Measurements from ENCODE around the gene TBC1D20. TPM values are rescaled to one million over a fixed set of nuclear protein-coding genes. Genes with fewer than 3 reads are reported as not detected.

Gene TBC1D20
- total and polyA plus RNA-seq, 7 experiments from 2014 or later: 19.9 to 45.7 (median 26.6) TPM

DNA sequence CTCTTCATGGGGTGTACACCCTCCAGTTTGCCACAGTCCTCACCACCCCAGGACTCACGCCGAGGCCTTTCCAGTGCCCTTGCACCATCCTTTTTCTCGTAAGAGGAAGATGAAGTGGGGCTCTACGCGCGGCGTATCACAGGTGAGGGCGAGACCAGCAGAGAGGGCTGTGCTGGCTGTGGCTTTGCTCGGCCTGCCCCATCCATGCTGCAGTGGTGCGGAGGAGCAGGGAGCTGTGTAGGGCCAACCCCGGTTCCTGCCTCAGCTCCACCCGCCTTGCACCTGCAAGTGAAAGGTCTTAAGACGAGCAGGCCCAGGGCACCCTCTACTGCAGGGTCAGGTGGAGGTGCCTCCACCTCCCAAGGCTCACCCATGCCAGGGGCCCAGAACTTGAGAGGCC lies 30.1 kb downstream of the TBC1D20 start:
- H3K4me1 ChIP-seq (ENCODE audit: control insufficient read depth in 2 of 2, insufficient read depth in 2 of 2, low read length in 2 of 2): peaks cover 18 to 23% of the 10 kb centered on the region in 2 donors
- peak overlapping the region in 4 of 9 donors; percentile 9 to 88 (median 38) for H3K27ac Mint-ChIP-seq

DNA sequence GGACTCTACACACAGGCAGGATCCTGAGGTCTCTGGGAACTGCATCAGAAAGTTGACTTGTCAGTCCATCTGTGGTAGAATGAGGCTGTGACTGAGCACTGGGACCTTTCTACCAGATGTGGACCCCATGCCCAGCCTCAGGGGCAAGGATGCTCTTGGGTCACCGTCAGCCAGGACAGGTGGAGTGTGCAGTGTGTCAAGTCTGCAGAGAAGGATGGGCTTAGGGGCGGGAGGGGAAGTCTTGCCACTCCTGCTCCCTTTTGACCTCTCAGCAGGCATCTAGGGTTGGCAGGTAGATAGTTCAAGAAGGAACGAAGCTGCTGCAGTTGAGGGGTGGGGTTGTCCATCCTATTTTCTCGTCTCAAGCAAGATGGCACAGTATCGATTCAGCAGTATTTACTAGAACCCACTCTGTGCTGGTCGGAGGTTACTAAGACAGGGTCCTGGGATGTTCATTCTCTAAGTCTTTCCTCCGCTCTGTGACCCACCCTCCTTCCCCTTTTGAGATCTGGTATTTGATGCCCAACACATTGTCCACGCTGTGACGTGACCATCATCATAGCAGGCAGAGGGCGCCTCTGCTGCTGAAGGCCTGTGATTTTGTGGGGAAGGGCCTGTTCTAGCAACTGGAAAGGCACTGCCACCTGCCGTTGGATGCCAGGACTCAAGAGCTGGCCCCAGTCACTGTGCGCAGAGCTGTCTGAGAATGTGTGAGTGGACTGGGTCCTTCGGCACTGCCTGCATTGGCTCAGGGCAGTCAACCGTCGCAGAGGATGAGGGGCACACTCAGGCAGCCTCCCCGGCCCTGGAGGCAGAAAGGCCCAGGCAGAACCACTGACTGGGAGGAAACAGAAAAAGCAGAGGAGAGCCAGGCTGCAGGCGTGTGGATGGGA lies 31.1 kb downstream of the TBC1D20 start:
- no peak overlapping the region for H3K4me3 ChIP-seq (ENCODE audit: low read length)
- Mint-ChIP-seq H3K27ac (peak overlapping the region in 7 of 9 donors; percentile 17 to 88 (median 72)), H3K36me3 (peaks cover 0 to 46% (median 18%) of the 10 kb centered on the region in 5 donors), H3K27me3 (no peaks in the 10 kb centered on the region), H3K4me1 (peaks cover 27 to 57% (median 45%) of the 10 kb centered on the region in 7 donors), H3K9me3 (no peaks in the 10 kb centered on the region), H3K4me3 (no peak overlapping the region)
- H3K27ac ChIP-seq (ENCODE audit: low read depth, low read length): no peak overlapping the region
- peak; percentile 65 for ATAC-seq
- intact Hi-C loops (cut with micrococcal nuclease): loop anchor here (1.0 kb wide), 2 partner anchors 48 to 77 kb away; no protein-coding TSS in a partner anchor
- ChIA-PET POLR2A (interaction anchor here (1.2 kb wide), 1 partner anchor 23 kb away, joined by 5 read pairs; no protein-coding TSS in a partner anchor), CTCF (interaction anchor here (0.5 to 2.6 kb wide), 3 partner anchors 20 to 106 kb away, joined by 3 to 15 read pairs (median 5); no protein-coding TSS in a partner anchor)
- peaks cover 0 to 73% (median 3%) of the 10 kb centered on the region in 3 experiments for H3K36me3 ChIP-seq (ENCODE audit: control insufficient read depth in 2 of 3, insufficient read depth in 3 of 3, low read length in 3 of 3)
- H3K4me1 ChIP-seq (ENCODE audit: control insufficient read depth in 2 of 2, insufficient read depth in 2 of 2, low read length in 2 of 2): peaks cover 17 to 21% of the 10 kb centered on the region in 2 donors
- no peaks in the 10 kb centered on the region for H3K9me3 ChIP-seq (ENCODE audit: control insufficient read depth in 2 of 3, low read length in 3 of 3)
- no peaks in the 10 kb centered on the region for H3K27me3 ChIP-seq (ENCODE audit: control insufficient read depth in 2 of 2, insufficient read depth in 2 of 2, low read length in 2 of 2)
- peak in 7 of 9 donors; percentile 25 to 47 (median 29) for DNase-seq

More for the DNA sequence above, 30.1 kb downstream of the TBC1D20 start:
- no peak for DNase-seq
- H3K4me3 Mint-ChIP-seq: no peak overlapping the region
- intact Hi-C loops (cut with micrococcal nuclease): loop anchor here in 1 of 2 donors (2.0 kb wide), 1 partner anchor 23 kb away; the partner anchor contains the start of gene RBCK1
- peaks cover 0 to 49% (median 18%) of the 10 kb centered on the region in 5 donors for H3K36me3 Mint-ChIP-seq
- Histone ChIP-seq H3K36me3 (ENCODE audit: control insufficient read depth in 2 of 3, insufficient read depth in 3 of 3, low read length in 3 of 3) (peaks cover 0 to 75% (median 3%) of the 10 kb centered on the region in 3 experiments), H3K27ac (ENCODE audit: low read depth, low read length) (no peak overlapping the region), H3K9me3 (ENCODE audit: control insufficient read depth in 2 of 3, low read length in 3 of 3) (no peaks in the 10 kb centered on the region), H3K27me3 (ENCODE audit: control insufficient read depth in 2 of 2, insufficient read depth in 2 of 2, low read length in 2 of 2) (no peaks in the 10 kb centered on the region), H3K4me3 (ENCODE audit: low read length) (no peak overlapping the region)
- CTCF ChIA-PET: interaction anchor here (2.6 kb wide), 1 partner anchor 77 kb away, joined by 15 read pairs; no protein-coding TSS in a partner anchor
- ATAC-seq: no peak
- H3K27me3 Mint-ChIP-seq: no peaks in the 10 kb centered on the region
- POLR2A ChIA-PET: interaction anchor here (1.2 kb wide), 1 partner anchor 22 kb away, joined by 5 read pairs; no protein-coding TSS in a partner anchor
- no peaks in the 10 kb centered on the region for H3K9me3 Mint-ChIP-seq
- peaks cover 30 to 53% (median 50%) of the 10 kb centered on the region in 7 donors for H3K4me1 Mint-ChIP-seq

GRCh38 chr20:430091-430999 lies 32.0 kb downstream of the TBC1D20 start:
- intact Hi-C loops (cut with micrococcal nuclease): no loop called here
- H3K27me3 Mint-ChIP-seq: no peaks in the 10 kb centered on the region
- peaks cover 0 to 40% (median 13%) of the 10 kb centered on the region in 5 donors for H3K36me3 Mint-ChIP-seq
- Histone ChIP-seq H3K4me1 (ENCODE audit: control insufficient read depth in 2 of 2, insufficient read depth in 2 of 2, low read length in 2 of 2) (peaks cover 17 to 21% of the 10 kb centered on the region in 2 donors), H3K4me3 (ENCODE audit: low read length) (no peak overlapping the region), H3K27me3 (ENCODE audit: control insufficient read depth in 2 of 2, insufficient read depth in 2 of 2, low read length in 2 of 2) (no peaks in the 10 kb centered on the region), H3K36me3 (ENCODE audit: control insufficient read depth in 2 of 3, insufficient read depth in 3 of 3, low read length in 3 of 3) (peaks cover 0 to 68% (median 0%) of the 10 kb centered on the region in 3 experiments), H3K9me3 (ENCODE audit: control insufficient read depth in 2 of 3, low read length in 3 of 3) (no peaks in the 10 kb centered on the region), H3K27ac (ENCODE audit: low read depth, low read length) (no peak overlapping the region)
- no peak overlapping the region for H3K4me3 Mint-ChIP-seq
- POLR2A ChIA-PET: no interaction called here
- peak overlapping the region in 2 of 9 donors; percentile 29 to 47 for H3K27ac Mint-ChIP-seq
- H3K4me1 Mint-ChIP-seq: peaks cover 21 to 51% (median 36%) of the 10 kb centered on the region in 7 donors
- CTCF ChIA-PET: interaction anchor here (2.6 kb wide), 1 partner anchor 75 kb away, joined by 15 read pairs; no protein-coding TSS in a partner anchor
- no peak for DNase-seq
- no peak for ATAC-seq
- no peaks in the 10 kb centered on the region for H3K9me3 Mint-ChIP-seq

- intact Hi-C loops (cut with micrococcal nuclease): no loop called here
- H3K4me3 ChIP-seq (ENCODE audit: low read length): no peak overlapping the region
- ATAC-seq (no peak), DNase-seq (no peak)
- peaks cover 0 to 66% (median 0%) of the 10 kb centered on the region in 3 experiments for H3K36me3 ChIP-seq (ENCODE audit: control insufficient read depth in 2 of 3, insufficient read depth in 3 of 3, low read length in 3 of 3)
- no peaks in the 10 kb centered on the region for H3K27me3 ChIP-seq (ENCODE audit: control insufficient read depth in 2 of 2, insufficient read depth in 2 of 2, low read length in 2 of 2)
- H3K27ac ChIP-seq (ENCODE audit: low read depth, low read length): no peak overlapping the region
- Mint-ChIP-seq H3K36me3 (peaks cover 0 to 47% (median 11%) of the 10 kb centered on the region in 5 donors), H3K27ac (peak overlapping the region in 3 of 9 donors; percentile 45 to 69 (median 46)), H3K4me3 (no peak overlapping the region), H3K27me3 (no peaks in the 10 kb centered on the region), H3K9me3 (no peaks in the 10 kb centered on the region), H3K4me1 (peaks cover 8 to 50% (median 33%) of the 10 kb centered on the region in 7 donors)
- H3K9me3 ChIP-seq (ENCODE audit: control insufficient read depth in 2 of 3, low read length in 3 of 3): no peaks in the 10 kb centered on the region
- ChIA-PET CTCF (no interaction called here), POLR2A (no interaction called here)
- peaks cover 8% of the 10 kb centered on the region in 2 donors for H3K4me1 ChIP-seq (ENCODE audit: control insufficient read depth in 2 of 2, insufficient read depth in 2 of 2, low read length in 2 of 2)
These were observed 33.6 kb downstream of the TBC1D20 start for GRCh38 chr20:428658-429200.

GRCh38 chr20:427849-428657 lies 34.3 kb downstream of the TBC1D20 start:
- Histone ChIP-seq H3K27ac (ENCODE audit: low read depth, low read length) (no peak overlapping the region), H3K4me3 (ENCODE audit: low read length) (no peak overlapping the region), H3K36me3 (ENCODE audit: control insufficient read depth in 2 of 3, insufficient read depth in 3 of 3, low read length in 3 of 3) (peaks cover 0 to 73% (median 0%) of the 10 kb centered on the region in 3 experiments), H3K9me3 (ENCODE audit: control insufficient read depth in 2 of 3, low read length in 3 of 3) (no peaks in the 10 kb centered on the region), H3K4me1 (ENCODE audit: control insufficient read depth in 2 of 2, insufficient read depth in 2 of 2, low read length in 2 of 2) (peaks cover under 1 to 2% of the 10 kb centered on the region in 2 donors), H3K27me3 (ENCODE audit: control insufficient read depth in 2 of 2, insufficient read depth in 2 of 2, low read length in 2 of 2) (no peaks in the 10 kb centered on the region)
- Mint-ChIP-seq H3K9me3 (no peaks in the 10 kb centered on the region), H3K4me1 (peaks cover 2 to 46% (median 27%) of the 10 kb centered on the region in 7 donors), H3K27ac (peak overlapping the region in 5 of 9 donors; percentile 12 to 69 (median 46)), H3K36me3 (peaks cover 0 to 46% (median 11%) of the 10 kb centered on the region in 5 donors), H3K4me3 (no peak overlapping the region), H3K27me3 (no peaks in the 10 kb centered on the region)
- no peak for DNase-seq
- intact Hi-C loops (cut with micrococcal nuclease): no loop called here
- no peak for ATAC-seq
- POLR2A ChIA-PET: interaction anchor here (1.2 kb wide), 1 partner anchor 10 kb away, joined by 3 read pairs; no protein-coding TSS in a partner anchor
- CTCF ChIA-PET: no interaction called here
